Stimulated activated CD4-positive, alpha-beta T cell treated with anti-CD3 and anti-CD28 coated beads, Interleukin-4, amount 100 ng/mL, for 4 hours (primary cell): ENCODE results near the gene KRT77.
"Not testable (repeated sequence)": the region's sequence is repeated elsewhere in the genome, so short reads cannot be mapped to it uniquely, and the experiment has no call there.

Experiments
- DNase-seq, 2 experiments: peaks; one replicate each; pipeline ENCODE4 v3.0.0-alpha.2; 2020

Gene KRT77

GRCh38 chr12:52703424-52703823 is at the start of gene KRT77:
KRT77 (minus strand) TSS chr12:52703524; CDS start chr12:52703434, 90 bp downstream.
- DNase-seq = no peak

DNA sequence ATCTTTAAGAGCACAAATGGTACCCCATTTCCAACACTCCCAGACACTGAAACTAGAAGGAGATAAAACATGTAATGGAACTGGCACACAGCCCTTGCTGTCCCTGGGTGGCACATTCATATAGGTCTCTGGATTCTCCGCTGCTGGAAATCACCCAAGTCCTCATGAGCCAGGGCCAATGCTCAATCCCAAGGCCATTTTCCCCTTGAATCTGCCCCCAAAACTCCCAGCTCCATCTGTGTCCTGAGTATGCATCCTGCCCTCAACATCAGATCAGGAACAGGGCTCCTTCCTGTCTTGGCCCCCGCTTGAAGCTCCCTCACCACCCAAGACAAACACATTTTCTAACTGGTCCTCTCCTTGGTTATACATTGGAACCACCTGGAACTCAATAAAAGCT is 49.2 kb upstream of the KRT77 start:
- no peak for DNase-seq

DNA sequence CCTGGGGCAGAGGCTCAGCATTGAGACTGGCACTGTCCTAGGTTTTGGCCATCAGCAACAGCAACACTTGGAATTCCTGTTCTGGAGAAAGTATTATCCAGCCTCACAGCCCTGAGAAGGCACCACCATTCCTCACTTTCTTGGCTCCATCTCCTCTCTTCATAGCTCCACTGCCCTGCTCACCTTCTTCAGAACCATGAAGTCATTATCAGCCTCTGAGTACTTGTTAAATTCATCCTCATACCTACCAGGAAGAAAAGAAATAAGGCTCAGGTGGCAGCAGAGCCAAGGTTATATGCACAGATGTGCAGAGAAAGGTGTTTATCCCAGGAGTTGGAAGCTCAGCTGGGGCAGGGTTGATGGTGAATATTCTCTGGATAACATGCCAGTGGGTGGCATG is 48.5 kb upstream of the KRT77 start:
- DNase-seq = no peak

DNA sequence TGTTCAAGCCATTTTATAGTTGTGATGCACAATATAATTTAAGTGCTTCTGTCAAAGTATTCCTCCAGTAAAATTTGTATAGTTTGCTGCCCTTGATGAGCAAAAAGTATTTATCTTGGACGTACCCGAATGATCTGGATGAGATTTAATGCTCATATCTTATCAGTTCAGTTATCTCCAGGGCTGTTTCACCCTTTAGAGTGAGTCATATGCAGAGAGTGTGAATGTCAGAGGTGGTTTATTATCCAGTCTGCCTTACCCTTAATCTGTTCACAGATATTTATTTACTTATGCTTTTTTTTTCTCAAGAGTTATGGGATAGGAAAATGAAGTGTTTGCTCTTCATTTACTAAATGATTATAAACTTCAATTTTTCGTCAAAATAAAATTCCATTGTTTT is 47.2 kb upstream of the KRT77 start:
- DNase-seq = not testable (repeated sequence)

GRCh38 chr12:52749827-52750226 is 46.5 kb upstream of the KRT77 start:
- no peak for DNase-seq

- DNase-seq = no peak
Observed at GRCh38 chr12:52748578-52748977, 45.3 kb upstream of the KRT77 start.

DNA sequence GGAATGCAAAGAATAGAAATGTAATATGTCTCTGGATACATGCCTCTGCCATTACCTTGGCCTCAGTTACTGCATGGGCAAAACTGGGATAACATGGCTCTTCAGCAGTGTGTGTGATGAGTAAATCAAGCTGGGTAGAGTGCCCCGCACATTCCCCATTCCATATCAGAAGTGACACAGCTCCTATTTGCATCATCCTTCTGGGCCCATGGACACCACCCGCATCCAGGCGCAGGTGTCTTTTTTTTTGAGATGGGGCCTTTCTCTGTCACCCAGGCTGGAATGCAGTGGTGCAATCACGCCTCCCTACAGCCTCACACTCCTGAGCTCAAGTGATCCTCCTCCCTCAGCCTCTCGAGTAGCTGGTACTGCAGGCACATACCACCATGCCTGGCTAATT is 42.2 kb upstream of the KRT77 start:
- no peak for DNase-seq

- no peak for DNase-seq
Observed at GRCh38 chr12:52744493-52745156, 41.3 kb upstream of the KRT77 start.

- no peak for DNase-seq
Observed at GRCh38 chr12:52742822-52743457, 39.6 kb upstream of the KRT77 start.

DNA sequence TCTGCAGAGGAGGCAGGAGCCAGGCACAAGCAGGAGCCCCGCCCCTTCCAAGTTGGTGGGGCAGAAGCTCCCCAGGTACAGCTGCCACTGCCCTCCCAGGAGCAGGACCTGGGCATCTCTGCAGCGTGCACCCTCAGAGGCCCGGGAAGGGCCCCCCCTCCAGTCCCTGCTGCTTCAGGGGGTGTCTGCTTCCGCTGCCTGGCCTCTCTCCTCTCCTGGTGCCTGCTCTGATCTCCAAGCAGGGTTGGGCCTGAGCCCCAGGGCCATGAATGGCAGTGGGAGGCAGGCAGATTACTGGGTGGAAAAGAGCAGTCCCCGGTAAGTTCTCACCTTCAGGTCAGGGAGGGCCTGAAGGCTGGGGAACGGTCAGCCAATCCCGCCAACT is 38.9 kb upstream of the KRT77 start:
- no peak for DNase-seq

- peak; percentile 16 to 58 for DNase-seq
Observed at GRCh38 chr12:52741375-52742195, 38.3 kb upstream of the KRT77 start.

GRCh38 chr12:52740584-52740983 is 37.3 kb upstream of the KRT77 start:
- DNase-seq = no peak

- no peak for DNase-seq
Observed at GRCh38 chr12:52739963-52740362, 36.6 kb upstream of the KRT77 start.

GRCh38 chr12:52735816-52736632 is 32.7 kb upstream of the KRT77 start:
- DNase-seq = no peak

- no peak for DNase-seq
Observed at GRCh38 chr12:52735106-52735505, 31.8 kb upstream of the KRT77 start.

DNA sequence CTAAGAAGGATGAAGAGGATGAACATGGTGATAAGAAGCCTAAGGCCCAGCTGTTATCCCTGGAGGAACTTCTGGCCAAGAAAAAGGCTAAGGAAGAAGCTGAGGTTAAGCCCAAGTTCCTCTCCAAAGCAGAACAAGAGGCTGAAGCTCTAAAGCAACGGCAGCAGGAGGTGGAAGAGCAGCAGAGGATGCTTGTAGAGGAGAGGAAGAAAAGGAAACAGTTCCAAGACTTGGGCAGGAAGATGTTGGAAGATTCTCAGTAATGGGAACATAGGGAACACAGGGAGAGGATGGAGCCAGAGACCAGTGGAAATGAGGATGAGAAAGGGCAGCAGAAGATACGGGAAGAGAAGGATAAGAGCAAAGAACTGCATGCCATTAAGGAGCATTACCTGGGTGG is 27.5 kb upstream of the KRT77 start:
- DNase-seq = no peak

DNA sequence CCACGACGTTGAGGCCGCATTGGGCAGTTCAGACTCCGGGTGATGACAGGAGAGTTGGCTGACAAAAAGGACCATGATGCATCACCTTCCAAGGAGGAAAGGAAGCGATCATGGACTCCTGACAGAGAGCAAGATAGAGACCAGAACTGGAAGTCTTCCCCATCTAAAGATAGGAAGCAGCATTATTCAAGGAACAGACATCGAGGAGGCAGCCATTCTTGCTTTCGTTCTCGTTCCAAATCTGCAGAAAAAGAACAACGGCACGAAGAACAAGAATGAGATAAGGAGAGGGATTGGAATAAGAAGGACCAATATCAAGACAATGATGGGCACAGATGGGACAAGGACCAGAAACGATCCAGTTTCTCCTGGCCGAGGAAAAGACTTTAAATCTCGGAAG is 27.1 kb upstream of the KRT77 start:
- DNase-seq = no peak

GRCh38 chr12:52729147-52729546 is 25.8 kb upstream of the KRT77 start:
- no peak for DNase-seq

DNA sequence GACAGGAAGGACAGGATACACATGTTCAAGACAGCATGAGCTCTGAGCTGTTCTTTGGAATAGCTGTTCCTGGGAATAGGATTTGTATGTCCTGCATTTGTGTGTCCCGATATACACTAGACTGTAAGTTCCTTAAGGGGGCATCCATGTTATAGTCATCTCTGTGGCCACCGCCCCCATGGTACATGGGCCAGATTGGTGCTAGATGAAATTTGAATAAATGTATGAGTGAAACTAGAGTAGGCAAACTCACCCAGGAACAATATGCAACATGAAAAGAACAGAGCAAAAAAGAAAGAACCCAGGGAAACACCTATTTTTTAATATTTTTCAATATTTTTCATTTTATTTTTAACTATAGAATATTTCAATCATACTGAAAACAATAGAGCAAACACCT is 25.1 kb upstream of the KRT77 start:
- DNase-seq = no peak

DNA sequence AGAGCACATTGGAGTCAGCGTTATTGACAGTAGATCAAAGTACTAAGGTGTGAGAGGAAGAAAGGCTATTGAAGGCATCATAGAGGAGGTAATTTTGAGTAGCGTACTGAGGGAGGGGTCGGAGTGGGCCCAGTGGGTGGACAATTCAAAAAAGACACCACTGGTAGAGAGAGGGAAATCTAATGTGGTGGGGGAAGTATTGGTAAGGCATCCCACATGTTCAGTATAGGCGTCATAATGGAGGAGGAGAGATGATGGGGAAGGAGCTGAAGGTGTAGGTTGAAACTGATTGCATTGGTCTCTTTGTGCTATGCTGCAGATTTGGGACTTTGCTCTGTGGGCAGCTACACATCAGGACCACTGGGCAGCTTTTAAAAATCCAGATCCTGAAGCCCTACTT is 23.7 kb upstream of the KRT77 start:
- DNase-seq = no peak

GRCh38 chr12:52726451-52726850 is 23.1 kb upstream of the KRT77 start:
- no peak for DNase-seq

DNA sequence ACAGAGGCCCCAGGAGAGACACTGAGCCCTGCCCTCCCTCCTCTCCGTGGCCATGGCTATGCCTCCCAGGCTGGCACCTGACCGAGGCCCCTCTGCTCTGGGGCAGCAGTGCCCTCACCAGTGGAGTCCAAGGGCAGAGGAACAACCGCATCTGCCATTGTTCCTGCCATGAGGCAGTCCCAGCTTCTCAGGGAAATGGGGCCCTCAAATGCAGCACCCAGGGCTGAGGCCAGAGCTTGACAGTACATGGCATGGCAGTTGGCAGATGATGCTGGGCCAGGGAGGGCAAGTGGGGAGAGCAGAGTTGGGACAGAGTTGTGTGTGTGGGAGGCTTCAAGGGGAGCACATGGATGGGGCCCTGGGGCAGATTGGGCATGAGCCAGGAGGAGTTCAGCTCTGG is 21.1 kb upstream of the KRT77 start:
- DNase-seq = no peak

- no peak for DNase-seq
Observed at GRCh38 chr12:52722680-52723079, 19.4 kb upstream of the KRT77 start.
